PC-3 (cell line): ENCODE results near the gene PDGFRA. TPM values are rescaled to one million over a fixed set of nuclear protein-coding genes. Genes with fewer than 3 reads are reported as not detected.

Experiments used
- ATAC-seq: fragments of 200-7000 bp; cut with Tn5 transposase; 2 replicates; pipeline ENCODE4 v1.9.1; 2020; ENCODE audit warnings: mild to moderate bottlenecking, moderate library complexity
- BruUV-seq: library from RNA; stranded (reverse); fragments of 400-500 nt; replicated peaks from 2 replicates; lab custom pipeline; 2021; lab: Mats Ljungman, UMichigan
- CTCF ChIA-PET: fragments of 300-600 bp; sonication (Branson Sonifier 250); formaldehyde crosslinking; loops from one replicate; lab custom pipeline; 2022; ENCODE audit warnings: antibody characterized with exemption; lab: Charles Lee
- POLR2A ChIA-PET: fragments of 300-600 bp; sonication (Branson Sonifier 250); formaldehyde crosslinking; loops from one replicate; lab custom pipeline; 2022; ENCODE audit warnings: antibody characterized with exemption; ENCODE audit not compliant: unreplicated experiment; lab: Charles Lee
- DNase-seq: peaks from one replicate; pipeline ENCODE4 v3.0.0-alpha.2; 2015
- H2AFZ ChIP-seq: fragments of 300-600 bp; sonication (generic); 2 replicates; pipeline ENCODE4 v1.6.0; 2016; ENCODE audit warnings: antibody characterized with exemption, low read length
- H3F3A ChIP-seq: fragments of 300-600 bp; sonication (generic); one replicate; pipeline ENCODE4 v1.6.0; 2017; ENCODE audit warnings: antibody characterized with exemption, low read length, control low read depth, mild to moderate bottlenecking; ENCODE audit not compliant: unreplicated experiment
- H3K27ac ChIP-seq: fragments of 300-600 bp; sonication (generic); 2 replicates; pipeline ENCODE4 v1.5.1; 2016; ENCODE audit warnings: mild to moderate bottlenecking, low read length
- H3K27me3 ChIP-seq: fragments of 300-600 bp; sonication (generic); 2 replicates; pipeline ENCODE4 v1.6.1; 2016; ENCODE audit warnings: low read length, mixed read lengths
- H3K36me3 ChIP-seq: fragments of 300-600 bp; sonication (generic); 2 replicates; pipeline ENCODE4 v1.6.1; 2016; ENCODE audit warnings: low read depth, mixed run types, low read length, mixed read lengths
- H3K4me1 ChIP-seq: fragments of 300-600 bp; sonication (generic); 2 replicates; pipeline ENCODE4 v1.5.1; 2016; ENCODE audit warnings: low read length; ENCODE audit not compliant: insufficient read depth
- H3K4me2 ChIP-seq: fragments of 300-600 bp; sonication (generic); 2 replicates; pipeline ENCODE4 v1.6.0; 2016; ENCODE audit warnings: low read length
- H3K4me3 ChIP-seq: fragments of 300-600 bp; sonication (generic); 2 replicates; pipeline ENCODE4 v1.5.1; 2016; ENCODE audit warnings: mild to moderate bottlenecking, low read length, mixed read lengths
- H3K79me2 ChIP-seq: fragments of 300-600 bp; sonication (generic); 2 replicates; pipeline ENCODE4 v1.6.1; 2017; ENCODE audit warnings: low read length, mixed read lengths
- H3K9ac ChIP-seq: fragments of 300-600 bp; sonication (generic); 2 replicates; pipeline ENCODE4 v1.6.0; 2016; ENCODE audit warnings: mild to moderate bottlenecking, low read length
- H3K9me2 ChIP-seq: fragments of 300-600 bp; sonication (generic); replicated peaks from 2 replicates; pipeline ENCODE4 v1.6.1; 2016; ENCODE audit warnings: mixed run types, low read length, mixed read lengths
- H3K9me3 ChIP-seq: fragments of 300-600 bp; sonication (generic); 2 replicates; pipeline ENCODE4 v1.6.1; 2016; ENCODE audit warnings: low read length, mixed read lengths
- H4K20me1 ChIP-seq: fragments of 300-600 bp; sonication (generic); 2 replicates; pipeline ENCODE4 v1.6.1; 2016; ENCODE audit warnings: low read length, mixed read lengths
- CTCF ChIP-seq: fragments of 300-600 bp; sonication (generic); conservative IDR thresholded peaks from 2 replicates; pipeline ENCODE4 v1.5.1; 2017; ENCODE audit warnings: antibody characterized with exemption, low read depth, mild to moderate bottlenecking, low read length
- EZH2 ChIP-seq: fragments of 300-600 bp; sonication (generic); IDR thresholded peaks from one replicate; pipeline ENCODE4 v1.6.1; 2017; ENCODE audit warnings: antibody characterized with exemption, mild to moderate bottlenecking, low read length; ENCODE audit not compliant: unreplicated experiment
- EZH2phosphoT487 ChIP-seq: fragments of 300-600 bp; sonication (generic); IDR thresholded peaks from 2 replicates; pipeline ENCODE4 v1.6.1; 2018; ENCODE audit warnings: mild to moderate bottlenecking, antibody characterized with exemption, low read length, borderline replicate concordance
- intact Hi-C: fragments of 100-400 bp; cut with micrococcal nuclease; formaldehyde crosslinking; loops from 2 replicates; pipeline ENCODE4 v1.9.0; 2023
- total RNA-seq: library from RNA; depleted of rRNA; stranded (reverse); fragments of >200 nt; gene quantifications from 2 replicates; pipeline ENCODE4 v1.2.3, GENCODE V29; 2014

Gene PDGFRA
- total RNA-seq, 1 experiment from 2014 or later = 1.1 TPM

DNA sequence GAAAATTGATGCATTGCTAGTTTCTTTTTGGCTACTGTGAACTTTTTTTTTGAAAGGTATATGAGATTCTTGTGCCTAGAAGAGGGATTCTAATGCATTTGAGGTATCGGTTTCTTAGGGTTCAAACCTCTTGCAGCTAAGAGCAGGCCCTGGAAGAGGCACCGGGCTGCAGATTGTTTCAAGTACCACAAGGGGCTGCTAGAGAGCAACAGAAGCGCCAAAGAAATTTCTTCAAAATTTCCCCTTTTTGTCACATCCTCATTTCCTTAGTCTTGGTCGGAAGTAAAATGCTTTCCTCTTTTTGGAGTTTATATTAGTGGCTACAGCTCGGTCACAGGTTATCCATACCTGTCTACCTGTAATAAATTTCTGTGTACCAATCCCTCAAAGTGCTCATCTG, 89.8 kb downstream of the PDGFRA start:
- ATAC-seq (peak; percentile 31; the same call in 1 of the 2 replicates), DNase-seq (peak; percentile 73)
- H2AFZ ChIP-seq = no peak overlapping the region
- H3K4me1 ChIP-seq = peaks cover 14% of the 10 kb centered on the region
- H3K27ac ChIP-seq = no peak overlapping the region
- no TSS peak for BruUV-seq
- no peaks in the 10 kb centered on the region; the same call in 1 of the 2 replicates for H3K9me2 ChIP-seq
- no peaks in the 10 kb centered on the region for H3K36me3 ChIP-seq
- no peak overlapping the region for H3K4me2 ChIP-seq
- no peak overlapping the region for H3K9ac ChIP-seq
- no peak overlapping the region for H3K4me3 ChIP-seq
- intact Hi-C loops = no loop called here
- peaks cover 28% of the 10 kb centered on the region for H3K27me3 ChIP-seq
- no peaks in the 10 kb centered on the region for H3F3A ChIP-seq
- H3K9me3 ChIP-seq = no peaks in the 10 kb centered on the region
- CTCF ChIA-PET = interaction anchor here (0.6 to 1.7 kb wide), 2 partner anchors 84 to 1458 kb away, joined by 3 to 7 read pairs; no protein-coding TSS in a partner anchor
- H4K20me1 ChIP-seq = no peaks in the 10 kb centered on the region
- POLR2A ChIA-PET = no interaction called here
- TF ChIP-seq CTCF (peak; percentile 95), EZH2phosphoT487 (no peak)
- H3K79me2 ChIP-seq = no peaks in the 10 kb centered on the region

DNA sequence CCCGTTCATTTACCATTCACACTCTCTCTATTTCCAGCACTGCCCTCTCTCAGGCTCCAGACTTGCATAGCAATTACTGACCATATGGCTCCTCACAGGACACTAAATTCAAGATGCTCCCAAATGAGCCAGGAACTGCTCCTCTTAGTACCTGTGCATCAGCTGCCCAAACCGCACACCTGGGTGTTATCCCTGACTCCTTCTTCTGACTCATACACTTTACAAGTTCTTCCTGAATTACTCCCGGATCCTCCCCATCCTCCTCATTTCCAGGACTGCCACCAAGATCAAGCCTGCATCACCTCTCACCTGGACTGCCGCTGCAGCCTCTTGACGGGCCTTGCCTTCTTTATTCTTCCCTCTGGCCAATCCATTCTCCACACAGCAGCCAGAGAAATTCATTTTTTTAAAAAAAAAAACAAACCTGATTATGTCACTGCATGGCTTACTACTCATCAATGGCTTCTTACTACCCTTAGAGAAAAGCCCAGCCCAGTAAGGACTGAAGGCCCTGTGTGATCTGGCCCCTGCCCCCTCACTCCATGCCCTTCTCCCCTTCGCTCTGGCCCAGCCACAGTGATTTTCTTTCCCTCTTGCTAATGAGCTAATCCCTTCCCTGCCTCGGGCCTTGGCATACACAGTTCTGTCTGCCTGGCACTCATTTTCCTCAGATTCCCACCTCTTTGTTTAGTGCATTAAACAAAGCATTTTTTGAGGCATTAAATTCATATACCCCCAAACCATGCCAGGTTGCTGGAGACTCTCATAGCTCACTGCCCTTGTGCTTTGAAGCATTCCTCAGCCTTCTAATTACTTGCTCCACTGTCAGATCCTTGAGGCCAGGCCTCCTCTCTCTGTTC, 92.0 kb downstream of the PDGFRA start:
- H3K79me2 ChIP-seq = no peaks in the 10 kb centered on the region
- ChIA-PET POLR2A (no interaction called here), CTCF (no interaction called here)
- H3K27ac ChIP-seq = no peak overlapping the region
- no peaks in the 10 kb centered on the region for H3K9me3 ChIP-seq
- no peaks in the 10 kb centered on the region for H3K9me2 ChIP-seq
- no peak overlapping the region for H3K4me2 ChIP-seq
- no peak overlapping the region for H3K9ac ChIP-seq
- no peaks in the 10 kb centered on the region for H3K36me3 ChIP-seq
- H2AFZ ChIP-seq = no peak overlapping the region
- intact Hi-C loops = loop anchor here (5.0 kb wide), 2 partner anchors 991 to 1416 kb away; no protein-coding TSS in a partner anchor
- peak; percentile 86 for DNase-seq
- H3K4me3 ChIP-seq = no peak overlapping the region
- H3K27me3 ChIP-seq = peaks cover 10% of the 10 kb centered on the region
- no TSS peak for BruUV-seq
- H4K20me1 ChIP-seq = no peaks in the 10 kb centered on the region
- no peaks in the 10 kb centered on the region for H3F3A ChIP-seq
- TF ChIP-seq CTCF = no peak
- no peak for TF ChIP-seq EZH2phosphoT487
- no peak for TF ChIP-seq EZH2
- peaks cover 14% of the 10 kb centered on the region for H3K4me1 ChIP-seq
- ATAC-seq = no peak; the same call in 1 of the 2 replicates
